Measurements from ENCODE around the gene TPM1. TPM values are rescaled to one million over a fixed set of nuclear protein-coding genes. Genes with fewer than 3 reads are reported as not detected.

The TPM1 gene
- polyA plus RNA-seq, 4 donors = 269 to 542 (median 382) TPM

DNA sequence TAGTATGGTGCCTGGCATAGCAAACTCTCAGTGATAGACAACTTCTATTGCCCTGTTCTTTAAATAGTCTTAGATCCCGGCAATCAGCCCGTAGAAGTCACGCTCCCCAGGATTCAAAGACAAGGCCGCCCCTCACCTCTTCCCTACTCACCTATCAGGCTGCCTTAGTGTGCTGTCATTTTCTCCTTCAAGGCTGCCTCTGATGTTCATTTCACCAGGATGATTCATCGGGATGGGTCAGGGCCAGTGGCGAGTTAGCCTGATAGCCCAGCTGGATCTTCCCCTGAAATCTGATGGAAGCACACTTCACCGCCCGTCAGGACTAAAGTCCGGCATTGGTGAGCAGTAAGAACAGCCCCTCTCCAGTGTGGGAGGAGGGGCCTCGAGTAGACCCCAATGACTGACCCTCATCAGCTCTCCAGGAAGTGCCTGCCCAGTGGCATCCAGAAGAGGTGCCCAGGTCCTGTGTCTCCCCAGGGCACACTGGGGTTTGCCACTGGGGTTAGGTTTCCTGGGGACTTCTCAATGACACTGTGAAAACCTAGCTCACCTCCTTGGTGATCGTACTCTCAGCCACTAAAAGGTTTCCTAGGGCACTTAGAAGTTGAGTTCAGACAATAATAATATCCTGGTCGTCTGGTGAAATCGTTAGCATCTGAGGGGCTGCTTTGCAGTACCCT lies 37.5 kb downstream of the TPM1 start:
- H3K27ac ChIP-seq (ENCODE audit: low read depth in 1 of 3, low read length in 2 of 3) = peak overlapping the region in 1 of 3 donors; percentile 24
- no peak for FAIRE-seq
- H3K4me1 ChIP-seq (ENCODE audit: control insufficient read depth in 3 of 3, insufficient read depth in 2 of 3, low read depth in 1 of 3, low read length in 2 of 3) = peaks cover 0 to 17% (median 6%) of the 10 kb centered on the region in 3 donors
- H3K9me3 ChIP-seq (ENCODE audit: control insufficient read depth in 2 of 2, insufficient read depth in 1 of 2, low read depth in 1 of 2, low read length in 1 of 2) = no peaks in the 10 kb centered on the region
- 78 to 83% (median 81%) methylated on average over 13 of the region's 13 CpGs for WGBS, 3 donors
- no peaks in the 10 kb centered on the region for H3K36me3 ChIP-seq (ENCODE audit: control insufficient read depth in 3 of 3, insufficient read depth in 2 of 3, low read depth in 1 of 3, low read length in 3 of 3)
- DNase-seq = no peak
- H3K4me3 ChIP-seq (ENCODE audit: low read depth in 1 of 3, low read length in 3 of 3) = no peak overlapping the region
- H3K27me3 ChIP-seq (ENCODE audit: control insufficient read depth in 3 of 3, insufficient read depth in 3 of 3, low read length in 3 of 3) = no peaks in the 10 kb centered on the region

DNA sequence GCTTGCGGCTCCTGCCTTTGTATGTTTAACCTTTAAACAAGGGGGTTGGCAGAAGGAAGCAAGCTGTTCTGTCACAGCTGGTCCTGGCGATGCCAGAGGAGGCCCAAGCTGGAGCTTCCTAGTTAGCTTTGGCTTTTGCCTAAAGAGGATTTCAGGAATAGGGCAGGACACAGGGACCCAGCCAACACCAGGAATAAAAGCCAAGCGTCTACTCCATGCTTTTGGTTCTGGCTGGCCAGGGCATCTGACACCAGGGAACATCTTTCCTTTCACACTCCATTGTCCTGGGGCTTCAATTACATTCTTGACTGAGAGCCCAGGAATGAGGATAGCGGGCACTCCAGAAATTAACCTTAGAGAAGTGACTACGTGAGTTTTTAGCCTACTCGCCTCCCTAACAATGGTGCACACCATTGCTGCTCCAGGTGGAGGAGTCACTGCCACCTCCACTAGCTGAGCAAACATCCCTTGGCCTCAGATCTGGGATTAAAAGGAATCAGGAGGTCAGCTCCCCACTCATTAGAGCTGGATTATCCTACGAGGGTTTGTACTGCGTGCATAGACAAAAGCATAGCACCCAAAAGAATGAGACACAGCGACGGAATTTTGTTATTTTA lies 38.2 kb downstream of the TPM1 start:
- Histone ChIP-seq H3K27ac (ENCODE audit: low read depth in 1 of 3, low read length in 2 of 3) (no peak overlapping the region), H3K9me3 (ENCODE audit: control insufficient read depth in 2 of 2, insufficient read depth in 1 of 2, low read depth in 1 of 2, low read length in 1 of 2) (no peaks in the 10 kb centered on the region), H3K4me1 (ENCODE audit: control insufficient read depth in 3 of 3, insufficient read depth in 2 of 3, low read depth in 1 of 3, low read length in 2 of 3) (peaks cover 0 to 11% (median 3%) of the 10 kb centered on the region in 3 donors), H3K27me3 (ENCODE audit: control insufficient read depth in 3 of 3, insufficient read depth in 3 of 3, low read length in 3 of 3) (no peaks in the 10 kb centered on the region), H3K36me3 (ENCODE audit: control insufficient read depth in 3 of 3, insufficient read depth in 2 of 3, low read depth in 1 of 3, low read length in 3 of 3) (no peaks in the 10 kb centered on the region), H3K4me3 (ENCODE audit: low read depth in 1 of 3, low read length in 3 of 3) (no peak overlapping the region)
- FAIRE-seq = no peak
- 92 to 94% (median 93%) methylated on average over 10 of the region's 10 CpGs for WGBS, 3 donors
- no peak for DNase-seq

DNA sequence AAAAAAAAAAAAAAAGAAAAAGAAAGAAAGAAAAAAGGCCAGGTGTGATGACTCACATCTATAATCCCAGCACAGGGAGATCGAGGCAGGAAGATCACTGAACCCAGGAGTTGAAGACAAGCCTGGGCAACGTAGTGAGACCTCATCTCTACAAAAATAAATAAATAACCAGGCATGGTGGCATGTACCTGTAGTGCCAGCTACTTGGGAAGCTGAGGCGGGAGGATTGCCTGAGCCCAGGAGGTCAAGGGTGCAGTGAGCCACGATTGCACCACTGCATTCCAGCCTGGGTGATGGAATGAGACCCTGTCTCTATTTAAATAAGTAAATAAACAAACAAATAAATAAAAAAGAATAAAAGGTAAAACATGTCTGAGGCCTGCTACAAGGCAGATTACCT lies 39.8 kb downstream of the TPM1 start:
- H3K27ac ChIP-seq (ENCODE audit: low read depth in 1 of 3, low read length in 2 of 3) = no peak overlapping the region
- no peak for FAIRE-seq
- WGBS, 3 donors = 47 to 66% (median 50%) methylated on average over 4 of the region's 4 CpGs

DNA sequence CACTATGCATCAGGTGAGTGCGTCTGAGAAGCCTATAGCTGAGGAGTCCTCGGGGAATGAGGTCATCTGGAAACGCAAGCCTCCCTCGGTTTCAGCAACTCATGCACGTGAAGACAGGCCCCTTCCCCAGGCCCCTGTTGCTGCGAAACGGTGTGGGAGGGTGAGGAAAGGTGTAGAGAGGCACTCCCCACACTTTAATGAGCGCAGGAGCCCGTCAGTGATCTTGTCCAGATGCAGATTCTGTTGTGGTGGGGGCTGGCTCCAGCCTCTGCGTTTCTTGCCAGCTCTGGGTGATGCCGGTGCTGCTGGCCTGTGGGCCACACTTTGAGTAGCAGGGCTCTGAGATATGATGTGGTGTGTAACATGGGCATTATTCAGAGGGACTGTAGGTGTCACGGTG lies 40.5 kb downstream of the TPM1 start:
- H3K27ac ChIP-seq (ENCODE audit: low read depth in 1 of 3, low read length in 2 of 3) = no peak overlapping the region
- H3K9me3 ChIP-seq (ENCODE audit: control insufficient read depth in 2 of 2, insufficient read depth in 1 of 2, low read depth in 1 of 2, low read length in 1 of 2) = no peaks in the 10 kb centered on the region
- H3K27me3 ChIP-seq (ENCODE audit: control insufficient read depth in 3 of 3, insufficient read depth in 3 of 3, low read length in 3 of 3) = no peaks in the 10 kb centered on the region
- DNase-seq (no peak), FAIRE-seq (no peak)
- H3K4me3 ChIP-seq (ENCODE audit: low read depth in 1 of 3, low read length in 3 of 3) = no peak overlapping the region
- WGBS, 3 donors = 82 to 91% (median 88%) methylated on average over 12 of the region's 12 CpGs
- no peaks in the 10 kb centered on the region for H3K36me3 ChIP-seq (ENCODE audit: control insufficient read depth in 3 of 3, insufficient read depth in 2 of 3, low read depth in 1 of 3, low read length in 3 of 3)
- peaks cover 0 to 5% (median 3%) of the 10 kb centered on the region in 3 donors for H3K4me1 ChIP-seq (ENCODE audit: control insufficient read depth in 3 of 3, insufficient read depth in 2 of 3, low read depth in 1 of 3, low read length in 2 of 3)

More for the DNA sequence above, 39.8 kb downstream of the TPM1 start:
- Histone ChIP-seq H3K9me3 (ENCODE audit: control insufficient read depth in 2 of 2, insufficient read depth in 1 of 2, low read depth in 1 of 2, low read length in 1 of 2) (no peaks in the 10 kb centered on the region), H3K4me1 (ENCODE audit: control insufficient read depth in 3 of 3, insufficient read depth in 2 of 3, low read depth in 1 of 3, low read length in 2 of 3) (peaks cover 0 to 5% (median 3%) of the 10 kb centered on the region in 3 donors), H3K27me3 (ENCODE audit: control insufficient read depth in 3 of 3, insufficient read depth in 3 of 3, low read length in 3 of 3) (no peaks in the 10 kb centered on the region), H3K4me3 (ENCODE audit: low read depth in 1 of 3, low read length in 3 of 3) (no peak overlapping the region), H3K36me3 (ENCODE audit: control insufficient read depth in 3 of 3, insufficient read depth in 2 of 3, low read depth in 1 of 3, low read length in 3 of 3) (no peaks in the 10 kb centered on the region)
- DNase-seq = no peak

DNA sequence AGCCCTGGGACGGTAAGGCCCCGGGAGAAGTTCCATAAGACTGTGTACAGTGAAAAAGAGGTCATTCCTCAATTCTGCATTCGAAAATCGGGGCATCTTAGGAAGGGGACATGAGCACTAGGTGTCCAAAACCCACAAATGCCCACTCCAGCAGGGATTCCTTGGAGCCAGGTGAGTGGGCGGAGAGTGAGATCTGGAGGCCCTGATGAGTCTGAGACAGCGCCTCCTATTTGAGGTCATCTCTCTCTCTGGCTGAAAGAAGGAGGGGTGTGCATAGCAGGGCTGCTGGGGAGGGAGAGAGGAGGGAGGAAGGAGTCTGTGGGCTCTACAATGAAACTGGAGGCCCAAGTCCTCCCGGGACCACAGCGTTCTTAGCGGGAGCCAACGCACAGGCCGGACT lies 41.0 kb downstream of the TPM1 start:
- 87 to 93% (median 93%) methylated on average over 11 of the region's 11 CpGs for WGBS, 3 donors
- Histone ChIP-seq H3K36me3 (ENCODE audit: control insufficient read depth in 3 of 3, insufficient read depth in 2 of 3, low read depth in 1 of 3, low read length in 3 of 3) (no peaks in the 10 kb centered on the region), H3K9me3 (ENCODE audit: control insufficient read depth in 2 of 2, insufficient read depth in 1 of 2, low read depth in 1 of 2, low read length in 1 of 2) (no peaks in the 10 kb centered on the region), H3K27ac (ENCODE audit: low read depth in 1 of 3, low read length in 2 of 3) (no peak overlapping the region), H3K4me3 (ENCODE audit: low read depth in 1 of 3, low read length in 3 of 3) (no peak overlapping the region), H3K4me1 (ENCODE audit: control insufficient read depth in 3 of 3, insufficient read depth in 2 of 3, low read depth in 1 of 3, low read length in 2 of 3) (peaks cover 0 to 6% (median 3%) of the 10 kb centered on the region in 3 donors), H3K27me3 (ENCODE audit: control insufficient read depth in 3 of 3, insufficient read depth in 3 of 3, low read length in 3 of 3) (no peaks in the 10 kb centered on the region)
- DNase-seq (no peak), FAIRE-seq (no peak)

DNA sequence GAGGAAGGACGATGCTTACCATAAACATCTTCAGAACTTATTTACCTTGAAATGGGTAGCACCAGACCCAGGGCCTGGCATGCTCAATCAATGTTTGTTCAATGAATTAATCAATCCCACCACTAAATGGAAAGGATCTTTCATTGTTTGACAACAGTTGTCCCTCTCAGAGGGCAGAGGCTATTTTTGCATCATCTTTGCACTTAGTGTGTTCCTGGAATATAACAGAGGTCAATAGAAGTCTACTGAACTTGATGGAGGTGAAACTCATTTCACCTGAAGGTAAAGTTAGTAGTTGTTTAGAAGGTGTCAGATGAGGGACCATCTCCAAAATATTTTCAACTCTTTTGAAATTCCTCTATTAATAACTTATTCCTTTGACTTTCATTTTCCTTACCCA lies 42.3 kb downstream of the TPM1 start:
- H3K4me3 ChIP-seq (ENCODE audit: low read depth in 1 of 3, low read length in 3 of 3) = no peak overlapping the region
- WGBS, 3 donors = 88 to 90% (median 89%) methylated on average over 1 of the region's 1 CpG
- H3K27me3 ChIP-seq (ENCODE audit: control insufficient read depth in 3 of 3, insufficient read depth in 3 of 3, low read length in 3 of 3) = no peaks in the 10 kb centered on the region
- no peaks in the 10 kb centered on the region for H3K9me3 ChIP-seq (ENCODE audit: control insufficient read depth in 2 of 2, insufficient read depth in 1 of 2, low read depth in 1 of 2, low read length in 1 of 2)
- FAIRE-seq = no peak
- DNase-seq = no peak
- H3K4me1 ChIP-seq (ENCODE audit: control insufficient read depth in 3 of 3, insufficient read depth in 2 of 3, low read depth in 1 of 3, low read length in 2 of 3) = peaks cover 0 to 14% (median 0%) of the 10 kb centered on the region in 3 donors
- H3K36me3 ChIP-seq (ENCODE audit: control insufficient read depth in 3 of 3, insufficient read depth in 2 of 3, low read depth in 1 of 3, low read length in 3 of 3) = no peaks in the 10 kb centered on the region
- H3K27ac ChIP-seq (ENCODE audit: low read depth in 1 of 3, low read length in 2 of 3) = no peak overlapping the region

DNA sequence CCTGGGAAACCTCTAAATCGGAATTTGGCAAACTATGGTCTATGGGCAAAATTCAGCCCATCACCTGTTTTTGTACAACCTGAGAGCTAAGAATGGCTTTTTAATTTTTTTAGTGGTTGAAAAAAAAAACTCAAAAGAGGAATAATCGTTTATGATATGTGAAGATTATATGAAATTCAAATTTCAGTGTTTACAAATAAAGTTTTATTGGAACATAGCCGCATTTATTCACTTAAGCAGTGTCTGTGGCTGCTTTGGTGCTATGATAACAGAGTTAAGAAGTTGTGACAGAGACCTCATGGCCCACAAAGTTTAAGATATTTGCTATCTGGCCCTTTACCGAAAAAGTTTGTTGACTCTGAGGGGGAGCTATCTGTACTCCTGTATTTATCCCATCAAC lies 42.7 kb downstream of the TPM1 start:
- Histone ChIP-seq H3K27ac (ENCODE audit: low read depth in 1 of 3, low read length in 2 of 3) (no peak overlapping the region), H3K4me3 (ENCODE audit: low read depth in 1 of 3, low read length in 3 of 3) (no peak overlapping the region), H3K9me3 (ENCODE audit: control insufficient read depth in 2 of 2, insufficient read depth in 1 of 2, low read depth in 1 of 2, low read length in 1 of 2) (no peaks in the 10 kb centered on the region), H3K27me3 (ENCODE audit: control insufficient read depth in 3 of 3, insufficient read depth in 3 of 3, low read length in 3 of 3) (no peaks in the 10 kb centered on the region), H3K4me1 (ENCODE audit: control insufficient read depth in 3 of 3, insufficient read depth in 2 of 3, low read depth in 1 of 3, low read length in 2 of 3) (peaks cover 0 to 18% (median 0%) of the 10 kb centered on the region in 3 donors), H3K36me3 (ENCODE audit: control insufficient read depth in 3 of 3, insufficient read depth in 2 of 3, low read depth in 1 of 3, low read length in 3 of 3) (no peaks in the 10 kb centered on the region)
- FAIRE-seq (no peak), DNase-seq (no peak)
- 89 to 92% (median 92%) methylated on average over 4 of the region's 4 CpGs for WGBS, 3 donors

DNA sequence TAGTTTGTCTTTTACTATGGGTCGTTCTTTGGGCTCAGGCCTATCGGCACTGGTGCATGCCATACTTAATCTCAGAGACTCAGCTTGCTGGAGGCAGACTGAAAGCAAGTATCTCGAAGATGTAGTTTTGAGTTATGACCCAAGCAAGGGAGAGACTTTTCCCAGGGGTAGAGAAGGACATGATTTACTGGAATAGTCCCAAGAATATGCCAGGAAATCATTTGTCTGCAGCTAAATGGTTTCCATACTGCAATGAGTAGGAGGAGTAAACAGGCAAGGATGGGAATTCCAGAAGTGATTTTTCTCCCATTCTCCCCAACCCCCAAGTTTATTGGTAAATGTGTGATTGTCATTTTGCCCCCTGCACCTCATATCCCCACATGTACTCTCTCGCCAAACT lies 43.7 kb downstream of the TPM1 start:
- H3K36me3 ChIP-seq (ENCODE audit: control insufficient read depth in 3 of 3, insufficient read depth in 2 of 3, low read depth in 1 of 3, low read length in 3 of 3) = no peaks in the 10 kb centered on the region
- H3K9me3 ChIP-seq (ENCODE audit: control insufficient read depth in 2 of 2, insufficient read depth in 1 of 2, low read depth in 1 of 2, low read length in 1 of 2) = no peaks in the 10 kb centered on the region
- no peaks in the 10 kb centered on the region for H3K27me3 ChIP-seq (ENCODE audit: control insufficient read depth in 3 of 3, insufficient read depth in 3 of 3, low read length in 3 of 3)
- no peak overlapping the region for H3K4me3 ChIP-seq (ENCODE audit: low read depth in 1 of 3, low read length in 3 of 3)
- no peak overlapping the region for H3K27ac ChIP-seq (ENCODE audit: low read depth in 1 of 3, low read length in 2 of 3)
- 75 to 81% (median 79%) methylated on average over 4 of the region's 4 CpGs for WGBS, 3 donors
- DNase-seq (no peak), FAIRE-seq (no peak)
- H3K4me1 ChIP-seq (ENCODE audit: control insufficient read depth in 3 of 3, insufficient read depth in 2 of 3, low read depth in 1 of 3, low read length in 2 of 3) = peaks cover 0 to 19% (median 0%) of the 10 kb centered on the region in 3 donors

Data from small intestine (tissue), 7 donors.